ENCODE data around the gene TDP2.

TDP2 gene

GRCh38 chr6:24692848-24693592, 26.3 kb upstream of the TDP2 start:
- Histone ChIP-seq H3K4me3 (ENCODE audit: low read depth, low read length) (no peak overlapping the region), H3K9ac (ENCODE audit: low read length) (no peak overlapping the region), H3K27me3 (ENCODE audit: control insufficient read depth, insufficient read depth, low read length) (no peaks in the 10 kb centered on the region), H3K36me3 (ENCODE audit: control insufficient read depth, insufficient read depth, low read length) (peaks cover 3% of the 10 kb centered on the region; the same call in 1 of the 2 replicates), H3K4me1 (ENCODE audit: control insufficient read depth, insufficient read depth, low read length) (no peaks in the 10 kb centered on the region), H3K9me3 (ENCODE audit: control insufficient read depth, insufficient read depth, low read depth, low read length) (no peaks in the 10 kb centered on the region), H3K27ac (ENCODE audit: low read depth, low read length) (no peak overlapping the region)

DNA sequence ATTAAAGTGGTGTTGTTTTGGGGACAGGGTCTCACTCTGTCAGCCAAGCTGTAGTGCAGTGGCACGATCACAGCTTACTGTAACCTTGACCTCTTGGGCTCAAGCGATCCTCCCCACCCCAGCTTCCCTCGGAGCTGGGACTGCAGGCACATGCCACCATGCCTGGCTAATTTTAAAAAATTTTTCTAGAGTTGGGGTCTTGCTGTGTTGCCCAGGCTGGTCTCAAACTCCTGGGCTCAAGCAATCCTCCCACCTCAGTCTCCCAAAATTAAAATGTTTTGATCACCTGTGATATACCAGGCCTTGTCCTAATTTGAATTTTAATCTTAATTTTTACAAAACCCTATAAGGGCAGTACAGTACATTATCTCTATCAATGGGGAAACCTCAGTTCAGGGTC, 25.7 kb upstream of the TDP2 start:
- H3K36me3 ChIP-seq (ENCODE audit: control insufficient read depth, insufficient read depth, low read length), result 0 out of 2 replicates have a peak, but pooled peaks cover under 1% of the 10 kb centered on the region
- H3K9me3 ChIP-seq (ENCODE audit: control insufficient read depth, insufficient read depth, low read depth, low read length), result no peaks in the 10 kb centered on the region
- no peaks in the 10 kb centered on the region for H3K4me1 ChIP-seq (ENCODE audit: control insufficient read depth, insufficient read depth, low read length)
- H3K9ac ChIP-seq (ENCODE audit: low read length), result no peak overlapping the region
- H3K27ac ChIP-seq (ENCODE audit: low read depth, low read length), result no peak overlapping the region
- no peaks in the 10 kb centered on the region for H3K27me3 ChIP-seq (ENCODE audit: control insufficient read depth, insufficient read depth, low read length)
- H3K4me3 ChIP-seq (ENCODE audit: low read depth, low read length), result no peak overlapping the region

- no peak overlapping the region for H3K9ac ChIP-seq (ENCODE audit: low read length)
- 0 out of 2 replicates have a peak, but pooled peaks cover 3% of the 10 kb centered on the region for H3K36me3 ChIP-seq (ENCODE audit: control insufficient read depth, insufficient read depth, low read length)
- H3K4me3 ChIP-seq (ENCODE audit: low read depth, low read length), result no peak overlapping the region
Measured at GRCh38 chr6:24692003-24692402, 25.3 kb upstream of the TDP2 start.

DNA sequence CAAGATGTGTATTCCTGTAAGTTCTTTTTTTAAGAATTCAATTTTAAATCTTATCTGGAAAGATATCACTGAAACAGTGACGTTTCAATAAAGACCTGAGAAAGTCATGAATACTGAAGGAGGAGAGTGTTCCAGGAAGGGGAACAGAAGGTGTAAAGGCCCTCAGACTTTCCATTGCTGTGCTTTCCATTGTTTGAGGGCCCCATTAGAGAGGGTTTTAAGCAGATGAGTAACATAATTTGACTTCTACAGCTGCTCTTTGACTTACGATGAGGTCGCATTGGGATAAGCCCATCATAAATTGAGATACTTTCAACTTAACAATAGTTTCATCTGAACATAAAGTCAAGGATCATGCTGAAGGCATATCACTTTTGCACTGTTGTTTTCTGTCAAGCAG, 24.9 kb upstream of the TDP2 start:
- no peak overlapping the region for H3K27ac ChIP-seq (ENCODE audit: low read depth, low read length)
- H3K4me1 ChIP-seq (ENCODE audit: control insufficient read depth, insufficient read depth, low read length), result no peaks in the 10 kb centered on the region
- H3K9ac ChIP-seq (ENCODE audit: low read length), result no peak overlapping the region
- 0 out of 2 replicates have a peak, but pooled peaks cover 3% of the 10 kb centered on the region for H3K36me3 ChIP-seq (ENCODE audit: control insufficient read depth, insufficient read depth, low read length)
- H3K27me3 ChIP-seq (ENCODE audit: control insufficient read depth, insufficient read depth, low read length), result no peaks in the 10 kb centered on the region
- no peaks in the 10 kb centered on the region for H3K9me3 ChIP-seq (ENCODE audit: control insufficient read depth, insufficient read depth, low read depth, low read length)
- H3K4me3 ChIP-seq (ENCODE audit: low read depth, low read length), result no peak overlapping the region

More at GRCh38 chr6:24692003-24692402, 25.3 kb upstream of the TDP2 start:
- Histone ChIP-seq H3K9me3 (ENCODE audit: control insufficient read depth, insufficient read depth, low read depth, low read length) (no peaks in the 10 kb centered on the region), H3K4me1 (ENCODE audit: control insufficient read depth, insufficient read depth, low read length) (no peaks in the 10 kb centered on the region), H3K27me3 (ENCODE audit: control insufficient read depth, insufficient read depth, low read length) (no peaks in the 10 kb centered on the region), H3K27ac (ENCODE audit: low read depth, low read length) (no peak overlapping the region)

- Histone ChIP-seq H3K27ac (ENCODE audit: low read depth, low read length) (no peak overlapping the region), H3K4me3 (ENCODE audit: low read depth, low read length) (no peak overlapping the region), H3K27me3 (ENCODE audit: control insufficient read depth, insufficient read depth, low read length) (no peaks in the 10 kb centered on the region), H3K4me1 (ENCODE audit: control insufficient read depth, insufficient read depth, low read length) (no peaks in the 10 kb centered on the region), H3K9ac (ENCODE audit: low read length) (no peak overlapping the region), H3K9me3 (ENCODE audit: control insufficient read depth, insufficient read depth, low read depth, low read length) (no peaks in the 10 kb centered on the region), H3K36me3 (ENCODE audit: control insufficient read depth, insufficient read depth, low read length) (0 out of 2 replicates have a peak, but pooled peaks cover 3% of the 10 kb centered on the region)
Measured at GRCh38 chr6:24690593-24690992, 23.9 kb upstream of the TDP2 start.

- Histone ChIP-seq H3K4me1 (ENCODE audit: control insufficient read depth, insufficient read depth, low read length) (no peaks in the 10 kb centered on the region), H3K36me3 (ENCODE audit: control insufficient read depth, insufficient read depth, low read length) (0 out of 2 replicates have a peak, but pooled peaks cover 3% of the 10 kb centered on the region), H3K9ac (ENCODE audit: low read length) (no peak overlapping the region), H3K27me3 (ENCODE audit: control insufficient read depth, insufficient read depth, low read length) (no peaks in the 10 kb centered on the region), H3K9me3 (ENCODE audit: control insufficient read depth, insufficient read depth, low read depth, low read length) (no peaks in the 10 kb centered on the region), H3K4me3 (ENCODE audit: low read depth, low read length) (no peak overlapping the region), H3K27ac (ENCODE audit: low read depth, low read length) (no peak overlapping the region)
Measured at GRCh38 chr6:24689964-24690363, 23.3 kb upstream of the TDP2 start.

DNA sequence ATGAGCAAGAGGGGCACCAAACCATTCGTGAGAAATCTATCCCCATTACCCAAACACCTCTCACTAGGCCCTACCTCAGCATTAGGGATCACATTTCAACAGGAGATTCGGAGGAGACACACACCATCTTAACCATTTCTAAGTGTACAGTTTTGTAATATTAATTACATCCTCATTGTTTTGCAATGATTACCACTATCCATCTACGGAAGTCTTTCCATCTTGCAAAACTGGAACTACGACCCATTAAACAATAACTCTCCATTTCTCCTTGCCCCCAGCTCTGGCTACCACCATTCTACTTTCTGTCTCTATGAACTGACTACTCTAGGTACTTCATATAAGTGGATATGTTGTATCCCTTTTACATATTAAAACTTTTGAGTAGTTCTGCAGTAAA, 20.2 kb upstream of the TDP2 start:
- Histone ChIP-seq H3K9me3 (ENCODE audit: control insufficient read depth, insufficient read depth, low read depth, low read length) (no peaks in the 10 kb centered on the region), H3K27me3 (ENCODE audit: control insufficient read depth, insufficient read depth, low read length) (no peaks in the 10 kb centered on the region), H3K36me3 (ENCODE audit: control insufficient read depth, insufficient read depth, low read length) (0 out of 2 replicates have a peak, but pooled peaks cover 3% of the 10 kb centered on the region), H3K4me3 (ENCODE audit: low read depth, low read length) (no peak overlapping the region), H3K27ac (ENCODE audit: low read depth, low read length) (no peak overlapping the region), H3K9ac (ENCODE audit: low read length) (no peak overlapping the region), H3K4me1 (ENCODE audit: control insufficient read depth, insufficient read depth, low read length) (peaks cover 17% of the 10 kb centered on the region)

GRCh38 chr6:24686408-24686807, 19.7 kb upstream of the TDP2 start:
- no peaks in the 10 kb centered on the region for H3K27me3 ChIP-seq (ENCODE audit: control insufficient read depth, insufficient read depth, low read length)
- 0 out of 2 replicates have a peak, but pooled peaks cover 3% of the 10 kb centered on the region for H3K36me3 ChIP-seq (ENCODE audit: control insufficient read depth, insufficient read depth, low read length)
- no peaks in the 10 kb centered on the region for H3K9me3 ChIP-seq (ENCODE audit: control insufficient read depth, insufficient read depth, low read depth, low read length)
- H3K27ac ChIP-seq (ENCODE audit: low read depth, low read length), result no peak overlapping the region
- H3K4me1 ChIP-seq (ENCODE audit: control insufficient read depth, insufficient read depth, low read length), result peaks cover 17% of the 10 kb centered on the region
- no peak overlapping the region for H3K4me3 ChIP-seq (ENCODE audit: low read depth, low read length)
- no peak overlapping the region for H3K9ac ChIP-seq (ENCODE audit: low read length)

GRCh38 chr6:24683297-24684296, 16.9 kb upstream of the TDP2 start:
- H3K27ac ChIP-seq (ENCODE audit: low read depth, low read length), result peak overlapping the region; percentile 71
- H3K27me3 ChIP-seq (ENCODE audit: control insufficient read depth, insufficient read depth, low read length), result no peaks in the 10 kb centered on the region
- 0 out of 2 replicates have a peak, but pooled peaks cover 3% of the 10 kb centered on the region for H3K36me3 ChIP-seq (ENCODE audit: control insufficient read depth, insufficient read depth, low read length)
- H3K9me3 ChIP-seq (ENCODE audit: control insufficient read depth, insufficient read depth, low read depth, low read length), result no peaks in the 10 kb centered on the region
- H3K4me3 ChIP-seq (ENCODE audit: low read depth, low read length), result peak overlapping the region; percentile 25
- H3K4me1 ChIP-seq (ENCODE audit: control insufficient read depth, insufficient read depth, low read length), result peaks cover 22% of the 10 kb centered on the region
- peak overlapping the region; percentile 48 for H3K9ac ChIP-seq (ENCODE audit: low read length)

DNA sequence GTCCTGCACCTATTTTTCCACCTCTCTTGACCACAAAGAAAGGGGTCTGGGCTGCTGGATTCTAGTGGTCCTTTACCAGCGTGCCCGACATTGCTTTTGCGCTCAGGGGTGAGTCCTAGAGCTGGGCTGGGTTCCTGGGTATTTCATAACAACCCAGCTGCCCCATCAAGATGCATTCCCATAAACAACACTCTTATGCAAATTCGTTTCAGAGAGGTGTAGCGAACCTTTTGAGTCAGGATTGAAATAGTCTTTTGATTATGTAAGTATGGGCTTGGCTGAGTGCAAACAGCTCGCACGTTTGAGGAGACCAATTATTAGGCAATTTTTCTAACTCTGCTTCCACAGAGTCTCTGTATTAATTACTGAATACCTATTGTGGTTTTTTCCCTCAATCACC, 13.9 kb upstream of the TDP2 start:
- H3K27me3 ChIP-seq (ENCODE audit: control insufficient read depth, insufficient read depth, low read length), result no peaks in the 10 kb centered on the region
- no peaks in the 10 kb centered on the region for H3K9me3 ChIP-seq (ENCODE audit: control insufficient read depth, insufficient read depth, low read depth, low read length)
- no peaks in the 10 kb centered on the region for H3K36me3 ChIP-seq (ENCODE audit: control insufficient read depth, insufficient read depth, low read length)
- H3K4me3 ChIP-seq (ENCODE audit: low read depth, low read length), result no peak overlapping the region
- H3K9ac ChIP-seq (ENCODE audit: low read length), result no peak overlapping the region
- H3K4me1 ChIP-seq (ENCODE audit: control insufficient read depth, insufficient read depth, low read length), result peaks cover 22% of the 10 kb centered on the region
- no peak overlapping the region for H3K27ac ChIP-seq (ENCODE audit: low read depth, low read length)
